Measurements from ENCODE around the gene KLHDC3.

KLHDC3 gene

DNA sequence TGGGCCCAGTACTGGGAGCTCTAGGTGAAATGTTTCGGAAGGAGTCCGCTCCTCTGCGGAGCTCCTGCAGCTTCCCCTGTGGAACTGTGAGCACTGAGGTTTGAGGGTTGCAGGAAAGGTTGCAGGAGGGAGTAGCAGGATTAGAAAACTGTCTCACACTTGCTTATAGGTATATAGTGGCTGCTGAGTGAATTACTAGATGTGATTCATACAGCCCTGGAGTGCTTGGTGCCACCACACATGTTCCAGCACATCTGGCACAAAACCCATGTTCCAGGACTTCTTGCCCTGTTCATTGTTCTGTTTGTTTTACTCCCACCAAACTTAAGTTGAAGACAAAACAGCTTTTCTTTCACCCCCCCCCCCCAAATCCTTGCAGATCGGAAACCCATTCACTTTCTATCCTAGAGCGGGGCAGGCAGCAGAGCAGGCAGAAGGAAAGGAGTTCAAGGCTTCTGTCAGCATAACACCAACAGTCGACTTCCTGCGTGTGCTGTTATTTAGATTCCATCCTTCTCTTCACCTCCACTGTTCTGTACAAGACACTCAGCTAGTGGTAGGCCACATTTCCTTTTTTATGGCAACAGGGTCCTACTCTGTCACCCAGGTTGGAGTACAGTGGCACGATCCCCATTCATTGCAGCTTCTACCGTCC, 34.4 kb upstream of the KLHDC3 start:
- TF ChIP-seq, protein P1, sequence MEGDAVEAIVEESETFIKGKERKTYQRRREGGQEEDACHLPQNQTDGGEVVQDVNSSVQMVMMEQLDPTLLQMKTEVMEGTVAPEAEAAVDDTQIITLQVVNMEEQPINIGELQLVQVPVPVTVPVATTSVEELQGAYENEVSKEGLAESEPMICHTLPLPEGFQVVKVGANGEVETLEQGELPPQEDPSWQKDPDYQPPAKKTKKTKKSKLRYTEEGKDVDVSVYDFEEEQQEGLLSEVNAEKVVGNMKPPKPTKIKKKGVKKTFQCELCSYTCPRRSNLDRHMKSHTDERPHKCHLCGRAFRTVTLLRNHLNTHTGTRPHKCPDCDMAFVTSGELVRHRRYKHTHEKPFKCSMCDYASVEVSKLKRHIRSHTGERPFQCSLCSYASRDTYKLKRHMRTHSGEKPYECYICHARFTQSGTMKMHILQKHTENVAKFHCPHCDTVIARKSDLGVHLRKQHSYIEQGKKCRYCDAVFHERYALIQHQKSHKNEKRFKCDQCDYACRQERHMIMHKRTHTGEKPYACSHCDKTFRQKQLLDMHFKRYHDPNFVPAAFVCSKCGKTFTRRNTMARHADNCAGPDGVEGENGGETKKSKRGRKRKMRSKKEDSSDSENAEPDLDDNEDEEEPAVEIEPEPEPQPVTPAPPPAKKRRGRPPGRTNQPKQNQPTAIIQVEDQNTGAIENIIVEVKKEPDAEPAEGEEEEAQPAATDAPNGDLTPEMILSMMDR (IDR thresholded peaks at IDR 0.05; ENCODE audit: insufficient read depth, low read depth, low read length, missing control alignments) = peak; percentile 19
- peak overlapping the region; percentile 73 for H3K4me3 ChIP-seq (ENCODE audit: low read length)
- DNase-seq (ENCODE audit: low read depth) = peak; percentile 82

DNA sequence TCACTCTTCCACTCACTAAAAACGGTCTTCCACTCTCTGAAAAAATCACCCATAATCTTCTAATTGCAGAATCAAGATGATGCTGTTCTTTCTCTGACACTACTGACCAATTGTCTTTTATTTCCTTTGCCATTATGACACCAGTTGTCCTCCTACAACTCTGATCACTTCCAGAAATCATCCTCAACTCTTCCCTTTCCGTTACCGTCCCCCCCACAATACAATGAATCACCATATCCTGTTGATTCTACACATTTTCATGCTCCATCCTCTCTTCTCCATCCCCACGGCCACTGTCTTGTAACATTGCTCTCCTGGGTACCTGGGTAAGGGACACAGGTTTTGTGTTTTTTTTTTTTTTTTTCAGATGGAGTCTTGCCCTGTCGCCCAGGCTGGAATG, 32.2 kb upstream of the KLHDC3 start:
- H3K4me3 ChIP-seq (ENCODE audit: low read length) = no peak overlapping the region
- no peak for DNase-seq (ENCODE audit: low read depth)
- TF ChIP-seq, protein P1 (IDR thresholded peaks at IDR 0.05; ENCODE audit: insufficient read depth, low read depth, low read length, missing control alignments) = no peak

DNA sequence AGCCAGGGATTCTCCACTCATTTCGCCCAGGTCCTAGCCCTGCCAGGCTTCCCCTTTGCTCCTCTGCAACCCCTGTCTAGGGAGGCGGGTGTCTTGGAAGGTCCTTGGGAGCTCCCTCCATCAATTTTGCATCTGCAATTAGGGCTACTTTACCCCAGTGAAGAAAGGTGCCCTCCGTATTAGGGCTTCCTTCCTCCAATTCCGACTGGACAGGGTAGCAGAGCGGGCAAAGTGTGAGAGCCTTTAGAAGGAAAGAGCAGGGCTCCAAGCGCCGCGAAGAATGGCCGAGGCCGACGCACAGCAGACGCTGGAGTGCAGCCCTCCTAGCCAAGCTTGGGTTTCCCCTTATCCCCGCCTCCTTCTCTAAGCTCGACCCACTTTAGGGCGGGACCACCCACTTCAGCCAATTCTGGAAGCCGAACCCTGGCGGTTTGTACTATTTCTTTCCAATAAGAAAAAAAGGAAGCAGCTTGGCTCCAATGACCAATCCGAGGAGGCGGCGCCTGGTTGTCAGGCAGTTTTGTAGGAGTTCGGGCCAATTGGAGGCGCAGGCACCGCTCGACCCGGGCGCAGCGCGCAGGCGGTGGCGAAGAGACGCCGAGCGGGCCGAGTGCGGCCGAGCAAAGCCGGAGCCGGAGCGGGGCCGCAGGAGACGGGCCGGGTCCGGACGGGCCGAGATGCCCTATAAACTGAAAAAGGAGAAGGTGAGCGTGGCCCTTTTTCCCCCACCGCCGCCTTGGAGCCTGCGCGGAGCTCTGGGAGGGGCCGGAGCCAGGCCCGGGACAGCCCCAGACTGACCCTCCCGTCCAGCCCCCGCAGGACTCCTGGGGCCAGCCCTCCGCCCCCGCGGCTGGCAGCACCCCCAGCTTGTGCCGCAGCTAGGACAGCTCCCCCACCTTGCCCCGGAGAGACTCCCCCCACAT, 29.8 kb upstream of the KLHDC3 start, which contains the start of gene PPP2R5D:
Gene PPP2R5D, plus strand, starts transcription at position 570 of the 923 bp plus-strand sequence. Its CDS starts 108 bp downstream, at position 678.
- TF ChIP-seq, protein P1 (IDR thresholded peaks at IDR 0.05; ENCODE audit: insufficient read depth, low read depth, low read length, missing control alignments) = no peak
- peak within 1 kb of the TSS; percentile 66 for H3K4me3 ChIP-seq (ENCODE audit: low read length)
- DNase-seq (ENCODE audit: low read depth) = peak; percentile 99

DNA sequence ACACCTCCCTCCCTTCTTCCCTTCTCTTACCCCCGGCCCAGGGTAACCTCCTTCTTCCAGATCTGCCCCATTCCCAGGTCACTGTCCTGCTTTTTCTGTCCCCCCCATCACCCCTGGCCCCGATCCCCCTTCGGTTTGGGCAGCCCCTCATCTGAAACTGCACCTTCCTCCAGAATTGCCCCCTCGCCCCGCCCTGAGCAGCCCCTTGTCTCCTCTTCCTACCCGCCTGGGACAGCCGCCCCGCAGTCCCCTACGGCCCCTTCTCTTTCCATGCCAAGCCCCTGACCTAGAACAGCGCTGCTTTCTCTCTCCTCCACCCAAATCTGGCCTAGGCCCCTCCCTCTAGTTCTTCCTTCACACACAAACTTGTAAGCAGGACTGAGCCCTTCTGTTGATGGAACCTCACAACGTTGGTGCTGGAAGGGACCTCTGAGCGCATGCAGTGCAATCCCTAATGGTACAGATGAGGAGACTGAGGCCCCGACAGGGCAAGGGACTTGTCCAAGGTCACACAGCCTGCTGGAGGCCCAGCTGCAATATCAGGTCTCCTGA, 29.0 kb upstream of the KLHDC3 start:
- H3K4me3 ChIP-seq (ENCODE audit: low read length) = peak overlapping the region; percentile 66
- DNase-seq (ENCODE audit: low read depth) = no peak
- TF ChIP-seq, protein P1 (IDR thresholded peaks at IDR 0.05; ENCODE audit: insufficient read depth, low read depth, low read length, missing control alignments) = no peak

DNA sequence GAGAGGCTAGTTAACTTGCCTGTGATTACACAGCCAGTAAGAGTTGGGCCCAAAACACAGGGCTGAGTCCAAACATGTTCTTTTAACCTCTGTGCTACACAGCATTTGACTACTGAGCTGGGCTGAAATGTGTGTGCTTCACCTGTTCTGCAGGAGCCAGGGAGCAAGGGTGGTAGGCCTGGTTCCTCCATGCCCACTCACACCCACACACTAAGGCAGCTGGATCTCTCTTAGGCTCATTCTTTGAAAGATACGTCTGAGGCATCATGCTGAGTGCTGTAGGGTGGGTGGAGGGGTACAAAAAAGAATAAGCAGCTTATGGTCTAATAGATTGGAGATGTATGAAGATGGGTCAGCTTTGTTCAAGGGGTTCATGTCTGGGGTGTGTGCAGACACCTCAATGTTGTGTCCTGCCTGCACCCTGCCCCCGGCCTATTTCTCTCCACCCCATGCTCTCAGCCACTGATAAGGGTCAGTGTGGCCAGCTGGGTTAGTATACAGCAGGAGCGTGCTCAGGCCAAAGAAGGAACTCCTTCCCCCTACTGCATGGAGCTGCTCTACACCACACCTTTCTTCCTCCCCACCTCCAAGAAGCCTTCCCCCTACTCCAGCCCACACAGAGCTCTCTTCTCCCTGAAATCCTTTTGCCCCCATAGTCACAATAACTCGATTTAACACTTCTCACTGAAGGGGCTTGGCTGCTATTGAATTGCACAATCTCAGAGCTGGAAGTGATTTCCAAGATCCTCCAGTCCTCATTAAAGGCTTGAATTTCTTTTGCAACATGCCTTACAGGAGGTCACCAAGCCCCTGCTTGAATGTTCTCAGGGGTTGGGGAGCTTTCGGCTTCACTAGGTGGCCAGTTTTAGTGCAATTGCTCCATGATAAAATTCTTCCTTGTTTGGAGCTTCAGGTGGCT, 26.3 kb upstream of the KLHDC3 start:
- TF ChIP-seq, protein P1 (IDR thresholded peaks at IDR 0.05; ENCODE audit: insufficient read depth, low read depth, low read length, missing control alignments) = no peak
- no peak overlapping the region for H3K4me3 ChIP-seq (ENCODE audit: low read length)
- no peak for DNase-seq (ENCODE audit: low read depth)

DNA sequence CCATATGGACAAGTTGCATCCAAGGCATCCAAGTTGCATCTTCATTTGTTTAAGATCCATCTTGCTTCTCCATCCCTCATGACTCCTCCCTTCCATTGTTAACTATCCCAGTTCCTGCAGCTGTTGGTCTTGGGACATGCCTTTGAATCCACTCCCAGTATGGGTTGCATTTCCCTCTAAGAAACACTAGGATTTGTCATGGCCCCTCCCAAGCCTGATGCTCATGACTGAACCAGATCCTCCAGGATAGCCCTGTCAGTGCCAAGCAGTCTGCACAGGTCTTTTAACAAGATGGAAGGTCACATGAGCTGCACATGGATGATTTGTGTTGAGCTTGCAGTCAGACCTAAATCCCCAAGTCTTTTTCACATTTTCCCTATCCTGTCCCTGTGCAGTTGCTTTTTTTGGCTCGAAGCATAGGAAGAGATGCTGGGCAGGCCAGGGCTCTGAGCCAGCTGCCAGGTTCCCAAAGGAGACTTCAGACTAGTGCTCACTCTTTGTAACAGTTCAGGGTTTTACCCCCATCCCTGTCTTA, 25.5 kb upstream of the KLHDC3 start:
- TF ChIP-seq, protein P1 (IDR thresholded peaks at IDR 0.05; ENCODE audit: insufficient read depth, low read depth, low read length, missing control alignments) = no peak
- H3K4me3 ChIP-seq (ENCODE audit: low read length) = no peak overlapping the region
- peak; percentile 59 for DNase-seq (ENCODE audit: low read depth)
